Activated CD4-positive, alpha-beta T cell treated with anti-CD3 and anti-CD28 coated beads, Interleukin-2, amount 50 U/mL, for 4 hours (primary cell): ENCODE measurements around the gene KIAA0513.

Experiments used
- DNase-seq, 2 experiments: peaks; one replicate each; pipeline ENCODE4 v3.0.0-alpha.2; 2020

KIAA0513 gene, protein sequence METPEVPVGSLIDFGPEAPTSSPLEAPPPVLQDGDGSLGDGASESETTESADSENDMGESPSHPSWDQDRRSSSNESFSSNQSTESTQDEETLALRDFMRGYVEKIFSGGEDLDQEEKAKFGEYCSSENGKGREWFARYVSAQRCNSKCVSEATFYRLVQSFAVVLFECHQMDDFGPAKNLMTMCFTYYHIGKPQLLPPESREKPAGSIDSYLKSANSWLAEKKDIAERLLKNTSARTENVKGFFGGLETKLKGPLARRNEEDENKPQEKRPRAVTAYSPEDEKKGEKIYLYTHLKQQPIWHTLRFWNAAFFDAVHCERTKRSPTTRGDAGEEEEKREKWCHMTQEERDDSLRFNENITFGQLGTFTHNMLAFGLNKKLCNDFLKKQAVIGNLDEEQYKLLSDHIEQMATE

DNA sequence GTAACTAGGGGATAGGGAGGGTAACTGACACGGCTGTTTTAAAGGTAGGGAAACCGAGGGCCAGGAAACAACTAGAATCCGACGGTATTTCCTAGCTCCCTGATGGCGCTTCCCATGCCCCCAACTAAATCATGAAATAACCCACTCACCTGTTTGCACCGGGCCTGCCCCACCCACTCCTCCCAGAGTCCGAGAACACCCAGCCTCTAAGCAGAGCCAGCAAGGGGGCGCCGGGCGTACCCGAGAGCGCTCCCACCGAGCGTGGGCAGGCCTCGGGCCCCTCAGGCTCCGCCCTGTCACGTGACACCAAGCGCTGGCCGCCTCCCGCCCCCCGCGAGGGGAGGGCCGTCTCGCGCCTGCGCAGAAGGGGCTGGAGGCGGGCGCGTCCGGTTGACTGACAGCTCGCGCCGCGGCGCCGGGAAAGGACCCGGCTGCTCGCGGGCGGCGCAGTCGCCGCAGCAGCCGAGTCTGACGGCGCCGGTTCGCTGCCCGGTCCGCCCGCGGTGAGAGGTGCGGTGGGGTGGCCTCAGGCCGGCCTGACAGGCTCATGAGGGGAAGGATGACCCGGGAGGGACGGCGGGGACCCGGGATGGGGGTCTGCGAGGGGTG lies at the start of gene KIAA0513:
Gene KIAA0513 (plus strand): TSS at position 447 of the 609 bp plus-strand sequence. CDS start 39,277 bp downstream, outside the sequence.
- DNase-seq = peak; percentile 91 to 94

DNA sequence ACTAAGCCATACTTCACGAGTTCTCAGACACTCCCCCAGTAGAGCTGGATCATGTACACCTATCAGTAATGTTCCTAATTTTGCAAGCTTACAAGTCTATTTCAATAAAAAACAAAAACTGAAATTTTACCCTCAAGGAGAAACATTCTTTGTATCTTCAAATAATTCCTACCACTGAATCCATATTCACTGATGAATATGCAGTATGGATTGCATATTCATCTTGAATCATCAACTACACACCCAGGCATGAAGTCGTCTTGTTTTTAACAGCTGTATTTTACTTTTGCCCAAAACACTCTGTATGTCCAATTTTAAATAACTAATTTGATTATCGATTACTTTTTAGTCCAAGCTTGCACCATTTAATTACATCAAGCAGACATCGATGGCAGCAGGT lies 48.1 kb upstream of the KIAA0513 start:
- no peak for DNase-seq

- DNase-seq = peak in 1 of 2 experiments; percentile 5
These were observed 45.2 kb upstream of the KIAA0513 start for GRCh38 chr16:84982434-84982833.

- DNase-seq = no peak
These were observed 42.2 kb upstream of the KIAA0513 start for GRCh38 chr16:84985079-84986065.

GRCh38 chr16:84986102-84986501 lies 41.5 kb upstream of the KIAA0513 start:
- peak; percentile 20 to 43 for DNase-seq

DNA sequence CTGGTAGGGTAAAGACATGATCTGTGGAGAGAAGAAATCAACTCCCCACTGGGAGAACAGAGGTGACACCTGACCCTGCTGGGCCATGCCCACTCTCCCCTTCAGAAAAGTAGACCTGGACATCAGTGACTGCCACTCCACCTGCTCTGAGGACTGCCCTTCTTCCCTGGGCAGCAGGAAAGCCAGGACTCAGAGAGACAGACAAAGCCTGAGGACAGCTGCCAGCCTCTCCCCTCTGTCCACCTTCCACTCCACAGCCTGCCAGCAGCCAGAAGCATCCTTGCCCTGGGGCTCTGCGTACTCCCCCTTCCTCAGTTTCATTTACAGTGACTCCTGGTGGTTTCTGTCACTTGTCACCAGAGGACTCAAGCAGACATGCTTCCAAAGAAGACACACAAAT lies 40.7 kb upstream of the KIAA0513 start:
- DNase-seq = no peak

DNA sequence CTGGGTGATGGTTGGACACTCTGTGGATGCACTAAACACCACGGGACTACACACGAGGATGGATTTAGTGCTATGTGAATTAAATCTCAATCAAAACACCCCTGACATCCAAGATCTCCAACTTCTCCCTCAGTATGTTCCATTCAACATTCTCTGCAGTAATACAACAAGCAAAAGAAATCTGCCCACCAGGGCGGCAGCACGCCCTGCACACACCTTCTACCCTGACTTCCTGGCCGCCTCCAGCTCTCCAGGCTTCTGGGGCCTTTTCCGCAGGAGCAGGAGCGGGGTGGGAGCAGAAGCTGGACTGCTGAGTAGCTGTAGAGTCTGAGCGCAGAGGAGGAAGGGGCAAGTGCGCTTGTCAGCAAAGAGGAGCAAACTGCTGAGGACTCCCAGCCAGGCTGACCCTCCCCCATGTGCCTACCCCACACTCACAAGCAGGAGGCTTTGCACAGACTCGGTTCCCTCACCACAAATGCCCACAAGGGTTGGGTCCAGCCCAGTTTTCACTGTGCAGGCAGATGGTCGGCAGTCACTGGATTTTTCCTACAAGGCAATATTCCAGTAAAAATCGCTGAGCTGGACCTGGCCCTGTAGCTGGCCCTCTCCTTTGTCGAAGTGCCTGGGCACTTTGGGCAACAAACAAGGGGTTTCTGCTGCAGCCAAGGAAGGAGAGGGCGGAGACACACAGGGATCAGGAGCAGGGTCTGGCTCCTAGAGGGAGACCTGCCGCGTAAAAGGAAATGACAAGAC lies 39.1 kb upstream of the KIAA0513 start:
- no peak for DNase-seq

- DNase-seq = no peak
These were observed 37.6 kb upstream of the KIAA0513 start for GRCh38 chr16:84989749-84990620.

DNA sequence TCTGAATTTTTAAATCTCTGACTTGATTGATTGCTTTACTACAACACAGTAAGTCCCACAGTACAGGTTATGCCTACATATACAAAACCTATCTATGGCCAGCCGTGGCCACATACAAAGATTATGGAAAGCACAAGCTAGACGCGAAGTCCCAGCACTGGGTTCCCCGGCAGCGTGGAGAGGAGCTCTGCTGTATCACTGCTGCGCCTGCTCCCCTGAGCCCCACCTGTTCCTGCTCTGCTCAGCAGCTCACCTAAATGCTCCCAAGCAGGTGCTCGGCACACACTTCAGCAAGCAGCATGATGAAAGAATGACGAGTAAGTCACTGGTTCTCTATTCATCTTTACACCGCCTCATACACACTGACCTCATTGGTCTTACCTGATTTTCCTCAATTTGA lies 36.8 kb upstream of the KIAA0513 start:
- DNase-seq = no peak

GRCh38 chr16:84992717-84993075 lies 34.9 kb upstream of the KIAA0513 start:
- DNase-seq = no peak

DNA sequence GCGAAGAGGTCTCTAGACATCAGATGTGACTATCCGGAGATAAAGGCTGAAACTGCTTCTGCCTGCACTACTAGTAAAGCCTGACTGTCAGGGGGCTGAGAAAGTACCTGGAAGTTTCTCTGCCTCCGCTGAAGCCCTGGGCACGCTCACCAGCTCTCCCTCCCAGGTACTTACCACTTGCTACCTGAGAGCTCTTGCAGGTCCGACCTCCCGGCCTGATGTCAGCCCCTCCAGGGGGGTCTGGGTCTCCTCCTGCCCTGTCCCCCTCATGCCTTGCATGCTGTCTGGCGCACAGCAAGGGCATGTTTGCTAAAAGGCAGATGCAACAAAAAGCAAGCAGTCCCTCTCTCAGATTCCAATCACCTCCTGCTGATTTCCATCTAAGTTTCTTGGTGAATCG lies 33.7 kb upstream of the KIAA0513 start:
- no peak for DNase-seq

- DNase-seq = peak in 1 of 2 experiments; percentile 18
These were observed 31.9 kb upstream of the KIAA0513 start for GRCh38 chr16:84995663-84996062.

- no peak for DNase-seq
These were observed 31.2 kb upstream of the KIAA0513 start for GRCh38 chr16:84996365-84996764.

GRCh38 chr16:84999200-84999599 lies 28.4 kb upstream of the KIAA0513 start:
- DNase-seq = no peak

- DNase-seq = no peak
These were observed 27.6 kb upstream of the KIAA0513 start for GRCh38 chr16:84999857-85000480.

GRCh38 chr16:85002099-85002541 lies 25.5 kb upstream of the KIAA0513 start:
- no peak for DNase-seq

- DNase-seq = no peak
These were observed 25.0 kb upstream of the KIAA0513 start for GRCh38 chr16:85002608-85003007.

- DNase-seq = no peak
These were observed 24.5 kb upstream of the KIAA0513 start for GRCh38 chr16:85003076-85003475.

- no peak for DNase-seq
These were observed 23.6 kb upstream of the KIAA0513 start for GRCh38 chr16:85003725-85004586.
